AG04450 (cell line): Measurements from ENCODE around the gene IRS1. TPM values are rescaled to one million over a fixed set of nuclear protein-coding genes. Genes with fewer than 3 reads are reported as not detected.

Experiments
- CTCF ChIA-PET: fragments of 300-600, 350-600 bp; formaldehyde crosslinking; extraction: SDS; loops from one replicate; lab custom pipeline; 2022; ENCODE audit warnings: antibody characterized with exemption, inconsistent platforms; lab: Charles Lee
- POLR2A ChIA-PET: fragments of 350-600 bp; formaldehyde crosslinking; extraction: SDS; loops from one replicate; lab custom pipeline; 2021; ENCODE audit warnings: antibody characterized with exemption, inconsistent platforms; lab: Yijun Ruan, JAX
- DNase-seq: peaks from one replicate; pipeline ENCODE4 v3.0.0-alpha.2; 2011; ENCODE audit warnings: low read depth, low spot score
- H3K27ac ChIP-seq: one replicate; pipeline ENCODE4 v1.5.1; 2012; ENCODE audit warnings: low read depth, low read length, control low read depth
- H3K27me3 ChIP-seq: one replicate; pipeline ENCODE4 v1.6.0; 2012; ENCODE audit warnings: low read length; ENCODE audit not compliant: control insufficient read depth, insufficient read depth
- H3K4me3 ChIP-seq: 2 replicates; pipeline ENCODE4 v1.5.1; 2011; ENCODE audit warnings: mild to moderate bottlenecking, low read depth, low read length, control low read depth
- H3K9me3 ChIP-seq: 2 replicates; pipeline ENCODE4 v1.5.1; 2012; ENCODE audit warnings: low read length; ENCODE audit not compliant: control insufficient read depth, insufficient read depth
- CTCF ChIP-seq: IDR thresholded peaks from 2 replicates; pipeline ENCODE4 v1.5.1; 2011; ENCODE audit warnings: low read depth, low read length, control low read depth, inconsistent platforms
- polyA plus RNA-seq: library from polyadenylated mRNA; depleted of rRNA; stranded (reverse); fragments of >200 nt; gene quantifications from 2 replicates; pipeline ENCODE4 v1.2.3, GENCODE V29; 2011

The IRS1 gene
- polyA plus RNA-seq, 1 experiment = 32.9 TPM

- H3K27ac ChIP-seq = no peak overlapping the region
- CTCF ChIA-PET = no interaction called here
- POLR2A ChIA-PET = no interaction called here
- no peaks in the 10 kb centered on the region for H3K9me3 ChIP-seq
- DNase-seq = no peak
- TF ChIP-seq CTCF = no peak
- no peaks in the 10 kb centered on the region for H3K27me3 ChIP-seq
- H3K4me3 ChIP-seq = no peak overlapping the region
Observed at GRCh38 chr2:226691255-226691654, 108.4 kb downstream of the IRS1 start.

DNA sequence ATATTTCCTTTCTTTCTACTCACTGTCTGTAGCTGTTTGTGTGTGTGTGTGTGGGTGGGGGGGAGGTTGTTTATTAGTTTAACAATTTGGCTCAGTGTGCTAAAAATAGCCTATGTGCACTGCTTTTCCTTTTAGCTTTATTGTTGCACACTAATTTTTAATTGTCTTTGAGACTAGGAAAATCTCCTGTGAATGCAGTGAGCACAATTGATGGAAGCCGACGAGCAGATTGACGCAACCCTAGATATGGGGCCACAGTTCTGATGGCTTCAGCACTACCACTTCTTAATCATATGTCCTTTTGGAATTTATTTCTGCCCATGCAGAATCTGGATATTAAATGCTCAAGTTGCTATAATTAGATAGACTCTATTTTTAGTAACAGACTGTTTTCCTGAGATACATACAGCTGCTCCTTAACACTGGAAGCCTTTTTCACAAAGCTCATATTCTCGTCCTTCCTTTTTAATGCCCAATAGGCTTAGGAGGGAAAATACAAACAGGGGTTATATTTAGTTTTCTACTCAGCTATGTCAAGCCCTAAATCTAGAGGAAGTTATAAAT is 109.1 kb downstream of the IRS1 start:
- H3K27ac ChIP-seq = no peak overlapping the region
- CTCF ChIA-PET = interaction anchor here (1.1 kb wide), 1 partner anchor 16 kb away, joined by 3 read pairs; no protein-coding TSS in a partner anchor

GRCh38 chr2:226687641-226688253 is 111.9 kb downstream of the IRS1 start:
- no peak overlapping the region for H3K4me3 ChIP-seq
- no peak for TF ChIP-seq CTCF
- POLR2A ChIA-PET = no interaction called here
- no peaks in the 10 kb centered on the region for H3K9me3 ChIP-seq
- H3K27me3 ChIP-seq = no peaks in the 10 kb centered on the region
- H3K27ac ChIP-seq = no peak overlapping the region
- CTCF ChIA-PET = no interaction called here
- DNase-seq = no peak

More for the DNA sequence above, 109.1 kb downstream of the IRS1 start:
- Histone ChIP-seq H3K4me3 (no peak overlapping the region), H3K9me3 (no peaks in the 10 kb centered on the region), H3K27me3 (no peaks in the 10 kb centered on the region)
- no peak for DNase-seq
- POLR2A ChIA-PET = interaction anchor here (0.7 kb wide), 1 partner anchor 32 kb away, joined by 8 read pairs; no protein-coding TSS in a partner anchor
- TF ChIP-seq CTCF = no peak

DNA sequence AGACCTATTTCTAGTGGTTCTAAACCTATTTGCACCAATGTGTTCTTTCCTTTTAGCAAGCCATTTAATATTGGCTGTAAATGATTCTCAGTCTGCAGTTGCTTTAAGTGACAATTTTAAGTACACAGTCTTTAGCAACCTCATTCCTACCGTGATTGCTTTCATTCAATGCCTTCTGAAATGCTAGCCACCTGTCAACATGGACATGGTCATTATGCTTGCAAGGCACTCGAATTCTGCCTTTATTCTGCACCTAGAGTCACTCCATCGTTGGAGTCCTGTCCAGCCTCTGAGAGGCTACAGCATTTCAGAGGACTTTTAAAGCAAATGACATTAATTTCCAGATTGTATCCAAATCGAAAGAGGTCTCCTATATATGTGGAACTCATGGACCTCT is 115.1 kb downstream of the IRS1 start:
- DNase-seq = no peak
- ChIA-PET CTCF (no interaction called here), POLR2A (no interaction called here)
- no peaks in the 10 kb centered on the region for H3K27me3 ChIP-seq
- no peak overlapping the region for H3K27ac ChIP-seq
- no peaks in the 10 kb centered on the region for H3K9me3 ChIP-seq
- TF ChIP-seq CTCF = no peak
- no peak overlapping the region for H3K4me3 ChIP-seq

- CTCF ChIA-PET = no interaction called here
- TF ChIP-seq CTCF = no peak
- H3K4me3 ChIP-seq = no peak overlapping the region
- no peaks in the 10 kb centered on the region for H3K9me3 ChIP-seq
- no peaks in the 10 kb centered on the region for H3K27me3 ChIP-seq
- POLR2A ChIA-PET = no interaction called here
- H3K27ac ChIP-seq = no peak overlapping the region
- DNase-seq = no peak
Observed at GRCh38 chr2:226683944-226684562, 115.6 kb downstream of the IRS1 start.
